ENCODE measurements around the gene MAP2K2.

MAP2K2 gene

DNA sequence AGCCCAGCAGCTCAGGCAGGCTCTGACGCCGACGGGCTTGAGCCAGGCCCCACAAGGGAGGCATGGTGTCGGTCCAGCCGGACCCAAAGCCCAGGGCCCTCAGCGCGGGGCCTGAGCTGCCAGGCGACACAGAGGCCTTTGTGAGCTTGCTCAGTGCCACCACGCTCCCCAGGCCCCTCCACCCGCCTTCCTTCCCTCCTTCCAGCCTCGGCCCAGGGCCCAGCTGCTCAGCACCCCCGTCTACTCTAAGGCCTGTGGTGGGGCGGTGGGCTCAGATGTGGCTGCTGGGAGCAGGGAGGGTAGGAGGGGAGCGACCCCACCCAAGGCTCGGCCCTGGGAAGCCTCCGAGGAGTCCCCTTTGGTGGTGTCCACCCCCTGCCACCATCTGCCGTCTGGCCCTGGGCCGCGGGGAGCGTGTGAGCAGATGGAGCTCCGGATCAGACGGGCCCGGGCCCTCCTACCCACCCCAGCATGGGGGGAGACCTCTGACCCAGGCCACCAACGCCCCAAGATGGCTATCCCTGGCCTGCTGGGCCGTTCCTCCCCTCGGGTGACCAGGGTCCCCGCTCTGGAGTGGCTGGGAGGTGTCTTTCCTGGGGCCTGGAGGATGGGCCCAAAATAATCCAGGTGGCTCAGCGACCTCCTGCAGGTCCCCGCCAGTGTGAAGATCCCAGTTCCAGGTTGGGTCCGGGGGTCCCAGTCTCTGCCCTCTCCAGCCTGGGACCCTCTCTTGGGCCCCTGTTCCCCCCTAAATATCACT lies 65.0 kb downstream of the MAP2K2 start:
- no peak for DNase-seq

DNA sequence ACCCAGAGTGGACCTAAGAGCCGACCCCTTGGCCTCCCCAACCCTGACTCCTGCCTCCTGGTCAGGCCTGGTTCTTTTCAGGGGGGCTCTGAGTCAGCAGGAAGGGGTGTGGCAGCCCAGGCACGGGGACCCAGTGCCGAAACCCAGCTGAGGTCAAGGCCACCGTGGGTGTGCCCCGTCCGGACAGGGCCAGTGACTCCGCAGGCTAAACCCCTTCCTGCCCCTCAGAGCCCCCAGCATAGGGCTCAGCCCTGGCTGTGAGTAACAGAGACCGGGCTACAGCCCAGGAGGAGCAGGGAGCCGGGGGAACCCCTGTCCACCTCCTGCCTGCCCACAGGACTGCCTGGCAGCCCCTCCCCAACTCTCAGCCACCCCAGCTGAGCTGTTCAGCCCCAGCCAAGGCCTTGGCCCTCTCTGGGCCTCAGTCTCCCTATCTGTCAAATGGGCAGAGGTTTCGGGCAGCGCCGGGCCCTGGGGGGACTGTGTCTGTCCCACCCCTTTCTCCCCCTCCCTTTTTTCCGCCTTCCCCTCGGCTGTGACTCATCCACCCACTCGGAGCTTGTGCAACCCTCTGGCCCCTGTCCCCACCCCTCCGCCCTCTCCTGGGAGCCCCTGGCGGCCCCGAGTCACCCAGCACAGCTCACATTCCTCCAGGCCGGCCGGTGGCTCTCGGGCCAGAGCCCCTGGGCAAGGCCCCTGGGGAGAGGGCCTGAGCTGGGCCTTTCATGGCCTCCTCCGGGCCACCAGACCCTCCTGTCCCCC lies 65.8 kb downstream of the MAP2K2 start:
- no peak for DNase-seq

DNA sequence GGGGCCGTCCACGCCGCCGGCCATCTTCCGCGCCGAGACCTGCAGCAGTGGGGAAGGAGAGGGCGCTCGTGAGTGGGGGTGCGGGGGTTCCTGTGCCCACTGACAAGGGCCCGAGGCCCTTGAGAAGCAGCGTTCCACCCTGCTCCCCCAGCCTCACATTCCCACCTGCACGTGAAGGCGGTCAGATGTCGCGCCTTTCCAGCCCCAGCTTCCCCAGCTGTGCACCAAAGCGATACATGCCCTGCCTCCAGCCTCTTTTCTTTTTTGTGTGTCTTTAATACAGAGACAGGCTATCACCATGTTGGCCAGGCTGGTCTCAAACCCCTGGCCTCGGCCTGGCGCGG lies 68.7 kb downstream of the MAP2K2 start:
- DNase-seq: no peak

DNA sequence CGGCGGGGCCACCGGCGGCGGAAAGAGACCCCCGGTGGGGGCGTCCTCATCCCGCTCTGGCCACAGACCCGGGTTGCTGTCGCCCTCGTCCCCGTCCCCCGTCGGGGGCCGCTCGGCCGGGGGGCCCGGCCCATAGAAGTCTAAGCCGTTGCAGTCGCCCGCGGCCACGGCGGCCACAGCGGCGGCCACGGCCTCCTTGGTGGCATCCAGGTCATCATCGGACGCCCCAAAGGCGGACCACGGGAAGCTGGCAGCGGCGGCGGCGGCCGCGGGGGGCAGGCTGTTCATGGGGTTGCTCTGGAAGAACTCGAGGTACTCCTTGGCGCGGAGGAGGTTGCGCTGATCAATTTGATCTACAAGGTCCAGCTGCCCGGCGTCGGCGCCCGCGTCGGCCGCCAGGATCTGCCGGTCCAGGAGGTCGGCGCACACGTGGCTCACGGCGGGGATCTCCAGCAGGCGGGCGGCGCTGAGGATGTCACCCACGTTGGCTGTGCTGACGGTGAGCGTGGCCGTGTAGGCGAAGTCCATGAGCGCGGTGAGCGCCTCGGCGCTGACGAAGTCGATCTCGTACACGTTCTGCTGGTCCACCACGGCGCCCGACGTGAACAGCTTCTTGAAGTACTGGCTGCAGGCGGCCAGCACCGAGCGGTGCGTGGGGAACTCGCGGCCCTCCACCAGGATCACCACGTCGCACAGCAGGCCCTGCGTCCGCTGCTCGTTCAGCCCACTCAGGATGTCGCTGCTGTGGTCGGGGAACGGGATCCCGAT lies 69.3 kb downstream of the MAP2K2 start:
- no peak for DNase-seq

DNA sequence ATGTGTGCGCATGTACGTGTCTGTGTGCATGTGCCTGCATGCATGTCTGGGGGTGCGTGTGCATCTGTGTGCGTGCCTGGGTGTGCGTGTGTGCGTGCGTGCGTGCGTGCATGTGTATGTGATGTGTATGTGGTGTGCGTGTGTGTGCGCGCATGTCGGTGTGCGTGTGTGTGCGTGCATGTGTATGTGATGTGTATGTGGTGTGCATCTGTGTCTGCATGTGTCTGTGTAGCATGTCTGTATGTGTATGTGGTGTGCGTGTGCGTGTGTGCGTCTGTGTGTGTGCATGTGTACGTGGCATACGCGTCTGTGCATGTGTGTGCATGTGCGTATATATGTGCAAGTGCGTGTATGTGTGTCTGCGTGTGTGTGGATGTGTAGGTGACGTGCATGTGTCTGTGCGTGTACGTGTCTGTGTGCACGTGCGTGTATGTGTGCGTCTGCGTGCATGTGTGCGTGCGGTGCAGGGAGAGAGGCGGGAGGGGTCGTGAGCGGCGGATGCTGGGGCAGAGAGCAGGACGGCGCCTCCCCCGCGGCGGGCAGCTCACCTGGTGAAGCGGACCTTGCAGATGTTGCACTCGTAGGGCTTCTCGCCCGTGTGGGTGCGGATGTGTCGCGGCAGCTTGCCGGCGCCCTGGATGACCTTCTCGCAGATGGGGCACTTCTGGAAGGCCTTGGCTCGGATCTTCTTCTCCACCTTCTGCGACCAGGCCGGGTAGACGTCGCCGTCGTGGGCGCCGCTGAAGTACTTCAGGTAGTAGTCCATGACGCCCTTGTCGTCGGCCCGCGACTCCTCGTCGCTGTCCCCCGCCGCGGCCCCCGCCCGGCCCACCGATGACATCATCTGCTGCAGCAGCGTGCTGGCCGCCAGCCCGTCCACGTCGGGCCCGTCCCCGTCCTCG lies 70.2 kb downstream of the MAP2K2 start:
- DNase-seq: no peak

DNA sequence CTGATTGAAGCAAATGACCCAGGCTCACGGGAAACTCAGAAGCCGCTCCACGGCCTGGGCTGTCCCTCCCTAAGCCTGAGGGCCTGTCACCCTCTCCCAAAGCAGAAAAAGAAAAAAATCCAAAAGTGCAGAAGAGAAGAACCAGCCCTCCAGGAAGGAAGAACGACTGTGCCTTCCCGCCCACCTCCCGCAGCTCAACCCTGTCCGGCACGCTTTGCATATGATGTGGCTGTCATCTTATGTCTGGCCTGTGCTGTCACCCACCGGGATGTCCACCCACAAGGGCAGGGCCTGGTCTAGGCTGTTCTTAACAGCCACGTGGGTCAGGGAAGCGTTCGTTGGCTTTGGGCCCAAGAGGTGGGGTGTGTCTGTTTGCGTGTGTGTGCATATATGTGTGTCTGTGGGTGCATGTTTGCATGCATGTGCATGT lies 70.9 kb downstream of the MAP2K2 start:
- DNase-seq: no peak

DNA sequence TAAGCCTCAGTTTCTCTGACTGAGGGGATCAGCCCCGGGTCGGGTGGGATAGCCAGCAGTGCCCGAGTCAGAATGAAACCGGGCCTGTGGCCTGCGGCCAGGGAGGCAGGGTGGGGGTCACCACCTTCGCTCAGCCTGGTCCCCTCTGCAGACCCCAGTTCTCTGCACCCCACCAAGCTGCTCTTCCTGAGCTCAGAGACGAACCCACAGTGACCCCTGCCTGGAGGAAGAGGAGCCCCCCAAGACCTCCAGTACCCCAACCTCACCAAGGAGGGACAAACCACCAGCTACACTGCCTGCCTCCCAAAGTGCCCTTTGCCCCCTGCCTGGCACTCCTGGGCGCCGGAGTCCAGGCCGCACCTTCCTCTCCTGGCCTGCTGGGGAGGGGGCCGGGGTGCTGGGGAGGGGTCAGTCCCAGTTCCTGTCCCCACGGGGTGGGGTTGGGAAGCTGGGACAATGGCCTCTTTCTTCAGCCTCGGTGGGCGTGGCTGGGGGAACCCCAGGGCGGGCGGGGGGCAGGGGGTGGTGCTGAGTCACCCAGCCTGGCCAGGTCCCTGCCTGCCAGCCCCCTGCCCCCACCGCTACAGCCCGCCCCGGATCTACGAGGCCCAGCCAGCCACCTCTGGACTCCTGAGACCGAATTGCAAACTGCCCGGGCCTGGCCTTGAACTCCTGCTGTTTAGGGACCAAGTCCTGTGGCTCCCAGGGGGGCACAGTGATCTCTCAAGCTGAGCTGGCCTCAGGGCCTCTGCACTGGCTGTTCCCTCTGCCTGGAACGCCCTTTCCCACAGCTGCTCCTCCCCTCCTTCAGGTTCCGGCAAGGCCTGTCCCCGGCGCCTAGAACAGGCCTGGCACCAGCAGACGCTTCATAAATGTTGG lies 71.6 kb downstream of the MAP2K2 start:
- no peak for DNase-seq

DNA sequence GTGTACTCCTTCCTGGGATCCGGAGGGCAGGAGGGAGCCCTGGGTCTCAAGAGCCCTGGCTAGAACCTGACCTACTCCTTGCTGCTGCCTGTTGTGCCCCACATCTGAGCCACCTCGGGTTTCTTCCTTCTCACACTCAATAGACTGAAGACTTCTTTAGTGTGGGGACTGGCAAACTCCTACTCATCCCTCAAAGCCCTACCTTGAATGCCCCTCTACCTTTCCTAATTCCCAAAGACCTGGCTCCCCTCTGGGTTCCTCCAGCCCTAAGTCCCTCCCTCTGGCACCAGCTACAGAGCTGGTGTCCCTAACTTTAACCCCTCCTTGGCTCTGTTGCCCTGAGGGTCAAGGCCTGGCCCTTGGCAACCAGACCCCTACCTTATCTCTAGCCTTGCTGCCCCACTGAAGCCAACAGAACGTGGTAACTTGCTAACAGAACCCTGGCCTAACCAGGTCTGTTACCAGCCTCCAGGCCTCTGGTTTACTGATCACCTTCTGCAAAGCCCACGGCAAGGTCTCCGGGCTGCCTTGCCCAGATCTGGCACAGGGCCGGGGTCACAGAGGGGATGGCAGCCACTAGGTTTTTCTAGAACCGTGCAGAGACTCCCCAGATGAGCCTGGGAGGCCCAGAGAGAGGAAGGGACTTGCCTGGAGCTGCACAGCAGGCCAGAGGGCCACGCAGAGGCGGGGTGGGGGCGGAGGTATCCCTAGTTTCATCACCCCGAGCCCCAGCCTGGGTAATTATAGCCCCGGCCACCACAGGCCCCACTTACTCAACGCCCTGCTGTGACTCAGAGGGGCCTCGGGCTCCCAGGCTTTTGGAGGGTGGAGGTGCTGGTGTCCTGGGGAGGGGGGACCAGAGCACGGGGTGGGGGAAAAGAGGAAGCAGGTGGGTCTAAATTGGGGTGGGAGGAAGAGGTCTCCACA lies 72.5 kb downstream of the MAP2K2 start:
- no peak for DNase-seq

DNA sequence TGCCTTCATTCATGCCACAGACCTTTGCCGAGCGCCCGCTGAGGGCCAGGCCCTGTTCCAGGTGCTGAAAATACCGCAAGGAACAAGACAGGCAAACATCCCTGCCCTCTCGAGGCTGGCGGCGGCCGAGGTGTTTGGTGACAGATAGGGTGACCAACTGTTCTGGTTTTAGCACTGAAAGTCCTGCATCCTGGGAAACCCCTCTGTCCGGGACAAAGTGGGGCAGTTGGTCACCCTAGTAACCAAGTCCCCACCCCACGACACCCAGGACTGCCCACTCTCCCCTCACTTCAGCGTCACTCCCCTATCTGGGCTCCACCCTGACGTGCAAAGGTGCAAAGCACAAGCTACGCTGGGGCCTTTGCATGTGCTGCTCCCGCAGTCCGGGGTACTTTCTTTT lies 74.5 kb downstream of the MAP2K2 start:
- DNase-seq: no peak

DNA sequence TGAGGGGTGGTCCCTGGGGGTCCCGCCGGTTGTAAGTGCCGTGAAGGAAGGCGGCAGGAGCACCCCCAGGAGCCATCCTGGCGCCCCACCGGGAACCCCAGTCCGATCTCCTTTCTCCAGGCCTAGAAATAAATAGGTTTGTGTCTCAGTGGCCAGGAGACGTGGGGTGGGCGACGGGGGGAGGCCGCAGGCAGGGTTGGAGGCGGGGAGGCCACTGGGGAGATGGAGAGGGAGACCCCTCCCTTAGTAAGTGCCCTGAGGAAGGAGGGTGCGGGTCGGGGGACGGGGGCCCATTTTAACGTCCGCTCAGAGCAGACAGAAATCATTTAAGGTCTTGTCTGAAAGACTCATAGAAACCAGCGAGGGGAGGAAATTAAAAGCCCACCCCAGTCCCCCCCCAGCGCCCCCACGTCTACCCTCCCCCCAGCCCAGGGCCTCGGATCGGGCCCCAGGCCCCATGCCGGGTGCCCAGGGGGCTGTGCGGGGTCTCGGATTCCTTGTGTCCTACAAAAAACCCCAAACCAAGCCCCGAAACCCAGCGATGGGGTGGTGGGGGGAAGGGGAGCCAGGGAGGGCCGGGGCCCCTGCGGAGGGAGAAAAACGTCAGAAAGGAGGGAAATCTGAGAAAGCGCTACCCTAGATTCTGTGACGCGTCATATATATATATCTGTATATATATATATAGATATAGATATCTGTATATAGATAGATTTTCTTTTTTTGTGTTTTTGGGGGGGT lies 76.8 kb downstream of the MAP2K2 start:
- no peak for DNase-seq

DNA sequence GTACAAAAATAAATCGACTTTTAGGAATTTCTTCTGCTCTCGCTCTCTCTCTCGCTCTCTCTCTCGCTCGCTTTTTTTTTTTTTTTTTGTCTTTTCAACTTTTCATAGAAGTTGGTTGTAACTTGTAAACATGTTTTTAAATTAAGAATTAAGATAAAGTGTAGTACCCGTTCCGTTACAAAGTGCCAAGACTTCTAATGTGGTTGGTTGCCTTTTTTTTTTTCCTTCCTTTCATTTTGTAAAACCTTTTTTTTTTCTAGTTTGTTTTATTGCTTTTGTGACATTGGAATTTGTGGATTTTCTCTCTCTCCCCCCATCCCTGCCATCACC lies 77.6 kb downstream of the MAP2K2 start:
- no peak for DNase-seq

DNA sequence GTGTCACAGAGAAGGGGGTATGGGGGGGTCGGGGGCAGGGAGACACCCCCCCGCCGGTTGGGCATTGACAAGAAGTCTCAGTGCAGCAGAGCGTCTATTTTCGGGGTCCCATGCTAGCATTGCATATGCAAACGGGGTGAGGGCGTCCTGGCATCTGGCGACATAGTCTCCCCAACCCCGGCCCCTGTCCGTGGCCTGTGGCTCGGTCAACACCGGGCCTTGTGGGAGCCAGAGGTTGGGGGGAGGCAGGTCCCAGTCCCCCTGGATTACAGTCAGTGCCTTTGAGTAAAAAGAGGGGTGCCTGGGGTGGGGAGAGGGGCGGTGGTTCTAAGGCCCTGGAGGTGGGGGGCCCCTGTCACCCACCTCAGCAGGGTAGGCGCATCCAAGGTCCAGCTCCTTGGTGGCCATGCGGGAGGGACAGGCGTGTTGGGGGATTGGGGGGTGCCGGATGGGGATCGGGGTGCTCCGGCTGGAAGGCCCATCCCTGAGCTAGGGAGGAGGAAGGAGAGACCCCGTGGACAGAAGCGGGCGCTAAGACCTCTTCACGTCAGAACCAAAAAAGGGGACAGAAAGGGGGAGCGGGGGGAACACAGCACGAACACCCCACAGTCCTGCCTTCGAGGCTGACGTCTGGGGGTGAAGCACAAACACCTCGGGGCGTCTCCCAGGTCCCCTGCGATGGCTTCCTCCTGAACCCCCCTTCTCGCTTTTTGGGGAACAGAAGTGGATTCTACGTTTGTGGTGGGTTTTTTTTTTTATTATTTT lies 78.1 kb downstream of the MAP2K2 start:
- DNase-seq: no peak

DNA sequence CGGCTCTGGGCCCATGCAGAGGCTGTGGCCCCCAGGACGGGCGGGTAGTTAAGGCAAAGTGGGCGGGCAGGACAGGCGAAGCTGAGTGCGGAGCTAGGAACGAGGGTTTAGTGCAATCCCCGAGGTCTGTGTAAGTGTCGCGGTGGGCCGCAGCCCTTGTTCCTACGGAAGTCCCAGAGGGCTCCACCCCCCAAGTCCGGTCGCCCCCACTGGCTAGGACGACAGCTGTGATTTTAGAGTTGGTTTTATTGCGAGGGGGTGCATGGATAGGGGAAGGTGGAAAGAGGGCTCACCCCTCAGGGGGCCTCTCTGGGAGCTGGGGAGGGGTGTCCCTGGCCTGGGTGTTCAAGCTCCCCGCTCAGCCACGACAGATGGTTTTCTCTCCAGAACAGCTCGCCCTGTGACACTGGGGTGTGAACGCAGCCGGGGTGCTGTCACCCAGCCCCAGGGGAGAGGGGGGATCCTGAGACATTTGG lies 78.9 kb downstream of the MAP2K2 start:
- no peak for DNase-seq

DNA sequence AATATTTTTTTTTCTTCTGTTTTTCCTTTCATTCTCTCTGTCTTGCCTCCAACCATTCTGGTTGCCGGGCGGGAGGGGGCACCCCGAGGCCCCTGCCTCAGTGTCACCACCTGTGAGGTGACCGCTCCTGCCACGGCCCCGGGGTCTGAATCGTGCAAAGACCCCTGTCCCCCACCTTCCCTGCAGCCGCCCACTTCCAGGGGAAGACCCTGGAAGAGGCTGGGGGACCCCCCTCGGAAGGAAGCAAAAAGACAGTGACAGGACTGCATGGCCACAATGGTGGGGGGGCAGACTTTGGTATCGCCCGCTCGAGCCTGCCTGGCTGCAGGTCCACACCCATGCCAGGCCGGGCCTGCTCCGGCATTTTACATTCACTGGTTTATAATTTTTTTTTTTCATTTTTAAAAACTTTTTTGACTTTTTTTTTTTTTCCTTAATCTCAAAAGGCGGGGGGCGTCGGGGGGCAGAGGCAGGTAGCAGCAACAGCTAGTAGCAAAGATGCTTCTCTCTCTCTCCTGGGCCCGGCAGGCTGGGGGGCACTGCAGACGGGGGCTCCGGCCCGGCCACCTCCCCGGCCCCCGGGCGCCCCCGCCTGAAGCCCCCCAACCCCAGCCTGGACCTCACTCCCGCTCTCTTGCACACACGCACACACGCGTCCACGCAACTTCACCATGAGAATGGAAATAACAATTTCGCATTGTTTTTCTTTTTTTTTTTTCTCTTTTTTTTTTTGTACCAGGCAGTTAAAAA lies 79.8 kb downstream of the MAP2K2 start:
- DNase-seq: no peak

DNA sequence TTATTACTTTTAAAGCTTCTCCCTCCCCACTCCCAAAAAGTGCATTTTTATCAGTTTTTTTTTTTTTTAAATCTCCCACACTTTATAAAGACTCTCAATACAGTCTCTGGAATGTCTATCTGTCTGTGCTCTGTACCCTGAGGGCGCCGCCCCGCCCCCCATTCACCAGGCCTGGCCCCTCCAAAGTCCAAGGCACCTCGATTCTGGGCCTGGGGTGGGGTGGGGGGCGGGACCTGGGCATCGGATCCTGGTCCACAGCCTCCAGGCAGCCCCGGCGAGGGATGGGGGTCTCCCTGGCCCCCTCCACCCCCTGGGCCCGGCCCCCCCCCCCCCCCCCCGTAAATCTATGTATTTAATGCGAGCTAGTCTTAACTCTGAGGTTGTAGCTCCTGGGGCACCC lies 80.5 kb downstream of the MAP2K2 start:
- no peak for DNase-seq

DNA sequence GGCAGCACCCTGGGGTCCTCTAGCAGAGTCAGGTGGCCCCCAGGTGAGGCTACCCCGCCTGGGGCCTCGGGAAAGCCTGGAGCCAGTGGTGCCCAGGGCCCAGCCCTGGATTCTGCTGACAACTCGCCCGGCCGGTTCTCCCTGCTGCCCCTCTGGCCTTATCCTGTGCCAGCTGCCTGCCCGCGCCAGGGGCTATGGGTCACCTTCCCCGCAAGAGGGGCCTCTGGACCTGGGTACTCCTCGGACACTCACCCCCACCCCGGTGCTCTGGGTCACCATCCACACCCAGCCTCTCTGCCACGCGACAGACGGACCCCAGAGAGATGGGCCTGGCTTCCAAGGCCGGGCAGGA lies 81.2 kb downstream of the MAP2K2 start:
- DNase-seq: no peak

DNA sequence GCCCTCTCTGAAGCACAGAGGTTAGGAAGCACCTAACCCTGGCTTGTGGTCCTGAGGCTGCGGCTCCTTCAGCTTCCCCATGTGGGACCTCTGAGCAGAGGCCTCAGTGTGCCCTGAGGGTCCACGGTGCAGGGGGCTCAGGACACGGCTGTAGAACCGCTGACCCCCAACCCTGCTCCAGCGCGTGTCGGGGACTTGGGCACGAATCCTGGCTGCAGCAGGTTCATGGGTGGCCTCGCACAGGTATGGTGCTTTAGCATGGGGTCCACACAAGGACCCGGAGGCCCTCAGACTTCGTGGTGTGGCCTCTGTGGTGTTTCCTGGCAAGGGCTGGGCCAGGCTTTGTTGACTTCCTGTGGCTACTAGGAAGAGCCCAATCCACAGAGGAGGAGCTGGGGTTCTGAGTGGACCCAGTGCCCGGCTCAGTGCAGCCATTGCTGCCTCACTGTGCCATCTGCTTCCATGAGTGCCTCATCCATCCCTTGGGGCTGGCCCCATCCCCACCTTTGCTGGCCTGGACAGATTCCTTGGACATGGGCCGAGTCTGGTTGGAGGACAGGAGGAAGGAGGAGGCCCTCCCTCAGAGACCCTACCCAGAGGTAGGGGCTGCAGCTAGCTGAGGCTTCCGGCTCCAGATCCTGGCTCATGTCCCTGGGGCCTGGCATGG lies 81.7 kb downstream of the MAP2K2 start:
- no peak for DNase-seq
